Neural crest cell (in vitro differentiated cells): Measurements from ENCODE around the gene PRRC2B. TPM values are rescaled to one million over a fixed set of nuclear protein-coding genes. Genes with fewer than 3 reads are reported as not detected.

Source experiments
- DNase-seq: peaks from one replicate; pipeline ENCODE4 v3.0.0; 2021; ENCODE audit warnings: low read depth, mixed read lengths, low spot score
- H3K27ac Mint-ChIP-seq: one replicate; pipeline ENCODE4 v1.8.0; 2021; ENCODE audit warnings: mild to moderate bottlenecking, mixed read lengths; ENCODE audit not compliant: unreplicated experiment
- H3K27me3 Mint-ChIP-seq: 2 replicates; pipeline ENCODE4 v1.8.0; 2021; ENCODE audit warnings: low read depth, mild to moderate bottlenecking, mixed read lengths
- H3K36me3 Mint-ChIP-seq: 2 replicates; pipeline ENCODE4 v1.8.0; 2021; ENCODE audit warnings: low read depth, mild to moderate bottlenecking, mixed read lengths
- H3K4me1 Mint-ChIP-seq: 2 replicates; pipeline ENCODE4 v1.8.0; 2021; ENCODE audit warnings: mixed read lengths
- H3K4me3 Mint-ChIP-seq: one replicate; pipeline ENCODE4 v1.8.0; 2021; ENCODE audit warnings: mild to moderate bottlenecking, mixed read lengths
- H3K9me3 Mint-ChIP-seq: 2 replicates; pipeline ENCODE4 v1.8.0; 2021; ENCODE audit warnings: mixed read lengths
- CTCF ChIP-seq: fragments of 200-600 bp; sonication (generic); conservative IDR thresholded peaks from 2 replicates; pipeline ENCODE4 v1.5.0; 2021; ENCODE audit warnings: antibody characterized with exemption, mild to moderate bottlenecking
- total RNA-seq: library from RNA; stranded (reverse); gene quantifications from 2 replicates; pipeline ENCODE4 v1.2.1, GENCODE V29; 2021

The PRRC2B gene
- total RNA-seq, 1 donor from 2014 or later, result 349 TPM

- no peak for DNase-seq
- no peak for TF ChIP-seq CTCF
- Mint-ChIP-seq H3K9me3 (no peaks in the 10 kb centered on the region), H3K36me3 (peaks cover 17% of the 10 kb centered on the region), H3K4me1 (peaks cover 25% of the 10 kb centered on the region), H3K27me3 (peaks cover 12% of the 10 kb centered on the region), H3K4me3 (peak overlapping the region; percentile 1), H3K27ac (no peak overlapping the region)
Observed at GRCh38 chr9:131499254-131499767, 105.4 kb downstream of the PRRC2B start.

GRCh38 chr9:131500377-131500776, 106.5 kb downstream of the PRRC2B start:
- Mint-ChIP-seq H3K4me1 (peaks cover 32% of the 10 kb centered on the region), H3K27me3 (peaks cover 12% of the 10 kb centered on the region), H3K27ac (no peak overlapping the region), H3K9me3 (no peaks in the 10 kb centered on the region), H3K4me3 (peak overlapping the region; percentile 93), H3K36me3 (peaks cover 17% of the 10 kb centered on the region)
- no peak for TF ChIP-seq CTCF
- DNase-seq, result no peak

DNA sequence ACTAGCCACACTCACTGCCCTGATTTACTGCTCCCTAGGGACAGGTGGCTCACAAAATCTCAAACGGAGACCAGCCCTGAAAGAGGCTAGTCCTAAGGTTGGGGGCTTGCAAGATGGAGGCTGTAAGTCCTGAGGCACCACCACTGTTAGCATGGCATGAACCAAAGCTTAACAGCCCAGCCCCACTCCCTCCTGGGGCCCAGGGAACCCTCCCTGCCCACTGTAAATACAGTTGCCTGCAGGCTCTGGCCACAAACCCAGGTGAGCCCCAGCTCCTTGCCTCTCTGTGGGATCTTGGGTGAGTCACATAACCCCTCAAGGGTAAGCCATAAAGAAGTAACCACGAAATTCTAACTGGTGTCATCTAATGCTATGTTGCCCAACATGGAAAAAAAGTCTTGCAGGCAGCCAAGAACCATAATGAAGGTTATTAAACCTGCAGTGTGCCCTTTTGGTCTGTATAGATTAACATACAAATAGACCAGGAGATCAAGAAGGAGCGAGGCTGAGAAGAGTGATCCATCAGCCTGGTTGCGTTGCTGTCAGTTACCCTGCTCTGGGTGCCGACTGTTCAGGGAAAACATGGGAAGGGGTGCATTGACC, 107.2 kb downstream of the PRRC2B start:
- no peak for DNase-seq
- H3K4me3 Mint-ChIP-seq, result peak overlapping the region; percentile 93
- no peaks in the 10 kb centered on the region for H3K9me3 Mint-ChIP-seq
- H3K36me3 Mint-ChIP-seq, result peaks cover 17% of the 10 kb centered on the region
- peaks cover 12% of the 10 kb centered on the region for H3K27me3 Mint-ChIP-seq
- H3K27ac Mint-ChIP-seq, result peak overlapping the region; percentile 9
- TF ChIP-seq CTCF, result no peak
- H3K4me1 Mint-ChIP-seq, result peaks cover 32% of the 10 kb centered on the region

- peak; percentile 85 for DNase-seq
- H3K4me1 Mint-ChIP-seq, result peaks cover 32% of the 10 kb centered on the region
- peaks cover 12% of the 10 kb centered on the region for H3K27me3 Mint-ChIP-seq
- no peaks in the 10 kb centered on the region for H3K9me3 Mint-ChIP-seq
- no peak for TF ChIP-seq CTCF
- peak within 1 kb of the TSS; percentile 38 for H3K27ac Mint-ChIP-seq
- peaks cover 22% of the 10 kb centered on the region for H3K36me3 Mint-ChIP-seq
- peak within 1 kb of the TSS; percentile 93 for H3K4me3 Mint-ChIP-seq
Observed at GRCh38 chr9:131502781-131503625, 109.1 kb downstream of the PRRC2B start, which contains the start of gene POMT1. Gene POMT1, plus strand, starts transcription at chr9:131502918. Its CDS starts 1,301 bp downstream, at chr9:131504219.

- no peaks in the 10 kb centered on the region for H3K9me3 Mint-ChIP-seq
- H3K4me3 Mint-ChIP-seq, result peak overlapping the region; percentile 93
- H3K36me3 Mint-ChIP-seq, result peaks cover 18% of the 10 kb centered on the region
- H3K27me3 Mint-ChIP-seq, result peaks cover 12% of the 10 kb centered on the region
- peak overlapping the region; percentile 38 for H3K27ac Mint-ChIP-seq
- peaks cover 32% of the 10 kb centered on the region for H3K4me1 Mint-ChIP-seq
- no peak for TF ChIP-seq CTCF
- DNase-seq, result no peak
Observed at GRCh38 chr9:131503626-131504465, 110.0 kb downstream of the PRRC2B start.
